PC-3 (cell line): ENCODE data around the gene ORC6. TPM values are rescaled to one million over a fixed set of nuclear protein-coding genes. Genes with fewer than 3 reads are reported as not detected.

ENCODE experiments used
- ATAC-seq: fragments of 200-7000 bp; cut with Tn5 transposase; 2 replicates; pipeline ENCODE4 v1.9.1; 2020; ENCODE audit warnings: mild to moderate bottlenecking, moderate library complexity
- BruUV-seq: library from RNA; stranded (reverse); fragments of 400-500 nt; replicated peaks from 2 replicates; lab custom pipeline; 2021; lab: Mats Ljungman, UMichigan
- CTCF ChIA-PET: fragments of 300-600 bp; sonication (Branson Sonifier 250); formaldehyde crosslinking; loops from one replicate; lab custom pipeline; 2022; ENCODE audit warnings: antibody characterized with exemption; lab: Charles Lee
- POLR2A ChIA-PET: fragments of 300-600 bp; sonication (Branson Sonifier 250); formaldehyde crosslinking; loops from one replicate; lab custom pipeline; 2022; ENCODE audit warnings: antibody characterized with exemption; ENCODE audit not compliant: unreplicated experiment; lab: Charles Lee
- DNase-seq: peaks from one replicate; pipeline ENCODE4 v3.0.0-alpha.2; 2015
- H2AFZ ChIP-seq: fragments of 300-600 bp; sonication (generic); 2 replicates; pipeline ENCODE4 v1.6.0; 2016; ENCODE audit warnings: antibody characterized with exemption, low read length
- H3F3A ChIP-seq: fragments of 300-600 bp; sonication (generic); one replicate; pipeline ENCODE4 v1.6.0; 2017; ENCODE audit warnings: antibody characterized with exemption, low read length, control low read depth, mild to moderate bottlenecking; ENCODE audit not compliant: unreplicated experiment
- H3K27ac ChIP-seq: fragments of 300-600 bp; sonication (generic); 2 replicates; pipeline ENCODE4 v1.5.1; 2016; ENCODE audit warnings: mild to moderate bottlenecking, low read length
- H3K27me3 ChIP-seq: fragments of 300-600 bp; sonication (generic); 2 replicates; pipeline ENCODE4 v1.6.1; 2016; ENCODE audit warnings: low read length, mixed read lengths
- H3K36me3 ChIP-seq: fragments of 300-600 bp; sonication (generic); 2 replicates; pipeline ENCODE4 v1.6.1; 2016; ENCODE audit warnings: low read depth, mixed run types, low read length, mixed read lengths
- H3K4me1 ChIP-seq: fragments of 300-600 bp; sonication (generic); 2 replicates; pipeline ENCODE4 v1.5.1; 2016; ENCODE audit warnings: low read length; ENCODE audit not compliant: insufficient read depth
- H3K4me2 ChIP-seq: fragments of 300-600 bp; sonication (generic); 2 replicates; pipeline ENCODE4 v1.6.0; 2016; ENCODE audit warnings: low read length
- H3K4me3 ChIP-seq: fragments of 300-600 bp; sonication (generic); 2 replicates; pipeline ENCODE4 v1.5.1; 2016; ENCODE audit warnings: mild to moderate bottlenecking, low read length, mixed read lengths
- H3K79me2 ChIP-seq: fragments of 300-600 bp; sonication (generic); 2 replicates; pipeline ENCODE4 v1.6.1; 2017; ENCODE audit warnings: low read length, mixed read lengths
- H3K9ac ChIP-seq: fragments of 300-600 bp; sonication (generic); 2 replicates; pipeline ENCODE4 v1.6.0; 2016; ENCODE audit warnings: mild to moderate bottlenecking, low read length
- H3K9me2 ChIP-seq: fragments of 300-600 bp; sonication (generic); replicated peaks from 2 replicates; pipeline ENCODE4 v1.6.1; 2016; ENCODE audit warnings: mixed run types, low read length, mixed read lengths
- H3K9me3 ChIP-seq: fragments of 300-600 bp; sonication (generic); 2 replicates; pipeline ENCODE4 v1.6.1; 2016; ENCODE audit warnings: low read length, mixed read lengths
- H4K20me1 ChIP-seq: fragments of 300-600 bp; sonication (generic); 2 replicates; pipeline ENCODE4 v1.6.1; 2016; ENCODE audit warnings: low read length, mixed read lengths
- CTCF ChIP-seq: fragments of 300-600 bp; sonication (generic); conservative IDR thresholded peaks from 2 replicates; pipeline ENCODE4 v1.5.1; 2017; ENCODE audit warnings: antibody characterized with exemption, low read depth, mild to moderate bottlenecking, low read length
- EZH2 ChIP-seq: fragments of 300-600 bp; sonication (generic); IDR thresholded peaks from one replicate; pipeline ENCODE4 v1.6.1; 2017; ENCODE audit warnings: antibody characterized with exemption, mild to moderate bottlenecking, low read length; ENCODE audit not compliant: unreplicated experiment
- EZH2phosphoT487 ChIP-seq: fragments of 300-600 bp; sonication (generic); IDR thresholded peaks from 2 replicates; pipeline ENCODE4 v1.6.1; 2018; ENCODE audit warnings: mild to moderate bottlenecking, antibody characterized with exemption, low read length, borderline replicate concordance
- intact Hi-C: fragments of 100-400 bp; cut with micrococcal nuclease; formaldehyde crosslinking; loops from 2 replicates; pipeline ENCODE4 v1.9.0; 2023
- total RNA-seq: library from RNA; depleted of rRNA; stranded (reverse); fragments of >200 nt; gene quantifications from 2 replicates; pipeline ENCODE4 v1.2.3, GENCODE V29; 2014

ORC6 gene
- total RNA-seq, 1 experiment from 2014 or later: 27.7 TPM

- intact Hi-C loops: no loop called here
- no peaks in the 10 kb centered on the region for H3K79me2 ChIP-seq
- no peak overlapping the region for H2AFZ ChIP-seq
- TF ChIP-seq EZH2: no peak
- no peak for TF ChIP-seq EZH2phosphoT487
- TF ChIP-seq CTCF: no peak
- ATAC-seq (no peak), DNase-seq (no peak)
- H3K4me3 ChIP-seq: no peak overlapping the region
- H3F3A ChIP-seq: no peaks in the 10 kb centered on the region
- no peaks in the 10 kb centered on the region for H4K20me1 ChIP-seq
- no peaks in the 10 kb centered on the region for H3K9me3 ChIP-seq
- H3K4me2 ChIP-seq: no peak overlapping the region
- H3K36me3 ChIP-seq: no peaks in the 10 kb centered on the region
- H3K9ac ChIP-seq: no peak overlapping the region
- H3K9me2 ChIP-seq: no peaks in the 10 kb centered on the region
- no TSS peak for BruUV-seq
- H3K4me1 ChIP-seq: no peaks in the 10 kb centered on the region
- CTCF ChIA-PET: no interaction called here
- no peaks in the 10 kb centered on the region for H3K27me3 ChIP-seq
- POLR2A ChIA-PET: no interaction called here
- H3K27ac ChIP-seq: no peak overlapping the region
Observed at GRCh38 chr16:46649588-46650253, 39.7 kb upstream of the ORC6 start.

- Histone ChIP-seq H3K9me2 (no peaks in the 10 kb centered on the region), H3K27me3 (no peaks in the 10 kb centered on the region), H3K4me2 (no peak overlapping the region), H3K27ac (no peak overlapping the region), H3K79me2 (no peaks in the 10 kb centered on the region), H2AFZ (no peak overlapping the region), H3F3A (no peaks in the 10 kb centered on the region), H4K20me1 (no peaks in the 10 kb centered on the region), H3K4me3 (no peak overlapping the region), H3K9me3 (no peaks in the 10 kb centered on the region), H3K4me1 (no peaks in the 10 kb centered on the region), H3K9ac (no peak overlapping the region), H3K36me3 (no peaks in the 10 kb centered on the region)
- CTCF ChIA-PET: no interaction called here
- intact Hi-C loops: no loop called here
- DNase-seq (no peak), ATAC-seq (no peak)
- TF ChIP-seq EZH2phosphoT487 (no peak), EZH2 (no peak), CTCF (no peak)
- BruUV-seq: no TSS peak
- POLR2A ChIA-PET: no interaction called here
Observed at GRCh38 chr16:46650254-46650623, 39.2 kb upstream of the ORC6 start.

GRCh38 chr16:46651305-46651704 is 38.2 kb upstream of the ORC6 start:
- ATAC-seq (no peak), DNase-seq (no peak)
- TF ChIP-seq CTCF: no peak
- TF ChIP-seq EZH2phosphoT487: no peak
- TF ChIP-seq EZH2: no peak
- no peaks in the 10 kb centered on the region for H3K9me2 ChIP-seq
- POLR2A ChIA-PET: interaction anchor here (0.6 kb wide), 1 partner anchor 76 kb away, joined by 6 read pairs; no protein-coding TSS in a partner anchor
- no TSS peak for BruUV-seq
- no peak overlapping the region for H3K9ac ChIP-seq
- no peak overlapping the region for H3K4me2 ChIP-seq
- no peaks in the 10 kb centered on the region for H3K36me3 ChIP-seq
- H3K4me3 ChIP-seq: no peak overlapping the region
- intact Hi-C loops: no loop called here
- H4K20me1 ChIP-seq: no peaks in the 10 kb centered on the region
- H2AFZ ChIP-seq: no peak overlapping the region
- no peaks in the 10 kb centered on the region for H3K9me3 ChIP-seq
- H3K27me3 ChIP-seq: no peaks in the 10 kb centered on the region
- H3K79me2 ChIP-seq: no peaks in the 10 kb centered on the region
- CTCF ChIA-PET: no interaction called here
- no peak overlapping the region for H3K27ac ChIP-seq
- no peaks in the 10 kb centered on the region for H3K4me1 ChIP-seq
- no peaks in the 10 kb centered on the region for H3F3A ChIP-seq
